Upper lobe of right lung (tissue), 1 donor: ENCODE measurements around the gene ZFAND2B. TPM values are rescaled to one million over a fixed set of nuclear protein-coding genes. Genes with fewer than 3 reads are reported as not detected.

Experiments used
- ATAC-seq: fragments of 200-7000 bp; cut with Tn5 transposase; one replicate; pipeline ENCODE4 v1.9.1; 2020; ENCODE audit warnings: mild to moderate bottlenecking, moderate library complexity
- DNase-seq: peaks from one replicate; pipeline ENCODE4 v3.0.0-alpha.2; 2020
- H3K27ac ChIP-seq: fragments of 200-600 bp; one replicate; pipeline ENCODE4 v1.8.0; 2022
- H3K27me3 ChIP-seq: fragments of 200-600 bp; one replicate; pipeline ENCODE4 v1.8.0; 2022; ENCODE audit warnings: mild to moderate bottlenecking
- H3K36me3 ChIP-seq: fragments of 200-600 bp; one replicate; pipeline ENCODE4 v1.8.0; 2022
- H3K4me1 ChIP-seq: fragments of 200-600 bp; one replicate; pipeline ENCODE4 v1.8.0; 2022
- H3K4me3 ChIP-seq: fragments of 200-600 bp; one replicate; pipeline ENCODE4 v1.8.0; 2022; ENCODE audit warnings: mild to moderate bottlenecking
- H3K9me3 ChIP-seq: fragments of 200-600 bp; one replicate; pipeline ENCODE4 v1.8.0; 2022
- intact Hi-C: fragments of 100-400 bp; cut with DNase I; formaldehyde crosslinking; loops from one replicate; pipeline ENCODE4 v1.11.0; 2022
- total RNA-seq: library from RNA; stranded (reverse); fragmentation: NEBNext Ultra II Directional; extraction: Animal tissue kit (Norgen Biotek cat#: 25700); gene quantifications from one replicate; pipeline ENCODE4 v1.2.1, GENCODE V29; 2021
- TF ChIP-seq, protein P1 (sequence below): fragments of 200-600 bp; IDR thresholded peaks from one replicate; pipeline ENCODE4 v1.8.0; 2022; ENCODE audit warnings: antibody characterized with exemption
- donor health status: DM: no; HTN: yes; CAD: no; lungs with severe emphysema.

The ZFAND2B gene
- total RNA-seq, 1 donor from 2014 or later = 41.2 TPM

- ATAC-seq (peak; percentile 97), DNase-seq (peak; percentile 99)
- H3K9me3 ChIP-seq = no peaks in the 10 kb centered on the region
- peak within 1 kb of the TSS; percentile 74 for H3K4me3 ChIP-seq
- H3K27ac ChIP-seq = peak within 1 kb of the TSS; percentile 89
- H3K27me3 ChIP-seq = no peaks in the 10 kb centered on the region
- peaks cover 7% of the 10 kb centered on the region for H3K4me1 ChIP-seq
- TF ChIP-seq, protein P1, sequence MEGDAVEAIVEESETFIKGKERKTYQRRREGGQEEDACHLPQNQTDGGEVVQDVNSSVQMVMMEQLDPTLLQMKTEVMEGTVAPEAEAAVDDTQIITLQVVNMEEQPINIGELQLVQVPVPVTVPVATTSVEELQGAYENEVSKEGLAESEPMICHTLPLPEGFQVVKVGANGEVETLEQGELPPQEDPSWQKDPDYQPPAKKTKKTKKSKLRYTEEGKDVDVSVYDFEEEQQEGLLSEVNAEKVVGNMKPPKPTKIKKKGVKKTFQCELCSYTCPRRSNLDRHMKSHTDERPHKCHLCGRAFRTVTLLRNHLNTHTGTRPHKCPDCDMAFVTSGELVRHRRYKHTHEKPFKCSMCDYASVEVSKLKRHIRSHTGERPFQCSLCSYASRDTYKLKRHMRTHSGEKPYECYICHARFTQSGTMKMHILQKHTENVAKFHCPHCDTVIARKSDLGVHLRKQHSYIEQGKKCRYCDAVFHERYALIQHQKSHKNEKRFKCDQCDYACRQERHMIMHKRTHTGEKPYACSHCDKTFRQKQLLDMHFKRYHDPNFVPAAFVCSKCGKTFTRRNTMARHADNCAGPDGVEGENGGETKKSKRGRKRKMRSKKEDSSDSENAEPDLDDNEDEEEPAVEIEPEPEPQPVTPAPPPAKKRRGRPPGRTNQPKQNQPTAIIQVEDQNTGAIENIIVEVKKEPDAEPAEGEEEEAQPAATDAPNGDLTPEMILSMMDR = peak; percentile 99
- intact Hi-C loops = loop anchor here (5.0 kb wide), 1 partner anchor 132 kb away; no protein-coding TSS in a partner anchor
- H3K36me3 ChIP-seq = peaks cover 23% of the 10 kb centered on the region
These were observed 46.2 kb upstream of the ZFAND2B start, which contains the start of gene NHEJ1 for GRCh38 chr2:219160186-219161017. TSS of gene NHEJ1 (minus strand) at chr2:219160815. CDS start at chr2:219158362, 2,453 bp downstream.

GRCh38 chr2:219161097-219161496 lies 45.5 kb upstream of the ZFAND2B start:
- H3K36me3 ChIP-seq = peaks cover 16% of the 10 kb centered on the region
- no peaks in the 10 kb centered on the region for H3K27me3 ChIP-seq
- no peaks in the 10 kb centered on the region for H3K9me3 ChIP-seq
- intact Hi-C loops = loop anchor here (5.0 kb wide), 1 partner anchor 131 kb away; no protein-coding TSS in a partner anchor
- peak overlapping the region; percentile 89 for H3K27ac ChIP-seq
- peak overlapping the region; percentile 74 for H3K4me3 ChIP-seq
- no peak for DNase-seq
- ATAC-seq = no peak
- TF ChIP-seq, protein P1 = no peak
- peaks cover 7% of the 10 kb centered on the region for H3K4me1 ChIP-seq

DNA sequence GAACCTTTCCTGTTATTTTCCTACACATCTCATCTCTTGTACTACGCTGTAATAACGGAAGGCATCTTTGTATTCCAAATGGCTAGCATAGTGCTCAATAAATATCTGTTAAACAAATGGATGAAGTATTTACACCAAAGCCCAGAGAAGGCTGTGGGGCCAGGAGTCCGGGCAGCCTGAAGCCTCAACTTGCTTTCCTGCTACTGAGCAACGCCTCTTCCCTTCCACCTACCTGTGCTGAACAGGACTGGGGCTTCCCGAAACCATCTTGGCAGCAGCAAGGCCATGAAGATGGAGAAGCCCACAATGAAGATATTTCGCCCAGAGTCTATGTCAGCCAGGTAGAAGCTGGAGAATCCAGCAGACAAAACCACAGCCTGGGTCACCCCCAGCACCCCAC lies 43.4 kb upstream of the ZFAND2B start:
- intact Hi-C loops = loop anchor here (5.0 kb wide), 1 partner anchor 129 kb away; no protein-coding TSS in a partner anchor
- H3K27me3 ChIP-seq = no peaks in the 10 kb centered on the region
- no peak for DNase-seq
- ATAC-seq = no peak
- H3K4me1 ChIP-seq = peaks cover 7% of the 10 kb centered on the region
- TF ChIP-seq, protein P1 = no peak
- H3K4me3 ChIP-seq = no peak overlapping the region
- no peaks in the 10 kb centered on the region for H3K36me3 ChIP-seq
- no peak overlapping the region for H3K27ac ChIP-seq
- no peaks in the 10 kb centered on the region for H3K9me3 ChIP-seq

DNA sequence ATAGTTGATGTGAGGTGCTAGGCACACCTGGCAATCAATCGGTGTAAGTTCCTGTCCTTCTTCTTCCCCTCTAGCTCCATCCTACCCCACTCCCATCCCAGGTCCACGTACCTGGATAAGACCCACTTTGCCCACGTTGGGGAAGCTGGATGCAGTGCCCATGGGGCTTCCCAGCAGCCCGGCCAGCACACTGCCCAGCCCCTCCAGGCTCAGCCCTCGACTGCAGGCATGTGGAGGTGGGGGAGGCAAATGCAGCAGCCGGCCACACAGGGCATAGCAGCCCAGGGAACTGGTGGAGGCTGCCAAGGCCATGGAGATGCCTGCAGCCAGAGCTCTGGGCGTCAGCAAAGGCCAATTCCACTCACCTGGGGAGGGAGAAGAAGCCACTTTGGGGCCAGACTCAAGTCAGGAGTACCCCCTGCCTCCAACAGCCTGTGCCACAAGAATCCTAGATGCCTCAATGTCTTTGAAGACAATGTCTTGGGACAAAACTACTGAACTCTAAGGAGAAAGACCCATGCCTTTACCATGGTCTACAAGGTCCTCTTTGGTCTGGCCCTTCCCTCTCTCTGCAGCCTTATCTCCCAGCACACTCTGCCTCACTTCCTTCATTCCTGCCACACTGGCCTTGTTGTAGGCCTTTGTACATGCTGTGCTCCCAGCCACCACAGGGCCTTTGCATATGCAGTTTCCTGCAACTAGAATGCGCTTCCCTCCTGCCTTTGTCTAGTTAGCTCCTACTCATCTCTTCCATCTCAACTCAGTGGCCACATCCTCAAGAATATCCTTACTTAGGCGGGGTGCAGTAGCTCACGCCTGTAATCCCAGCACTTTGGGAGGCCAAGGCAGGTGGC lies 41.3 kb upstream of the ZFAND2B start:
- no peaks in the 10 kb centered on the region for H3K9me3 ChIP-seq
- H3K4me1 ChIP-seq = no peaks in the 10 kb centered on the region
- no peak for DNase-seq
- H3K36me3 ChIP-seq = no peaks in the 10 kb centered on the region
- intact Hi-C loops = no loop called here
- no peak overlapping the region for H3K4me3 ChIP-seq
- TF ChIP-seq, protein P1 = no peak
- no peaks in the 10 kb centered on the region for H3K27me3 ChIP-seq
- no peak for ATAC-seq
- H3K27ac ChIP-seq = no peak overlapping the region

GRCh38 chr2:219167997-219168396 lies 38.6 kb upstream of the ZFAND2B start:
- no peaks in the 10 kb centered on the region for H3K27me3 ChIP-seq
- intact Hi-C loops = no loop called here
- H3K27ac ChIP-seq = no peak overlapping the region
- peaks cover 10% of the 10 kb centered on the region for H3K4me1 ChIP-seq
- TF ChIP-seq, protein P1 = no peak
- ATAC-seq (no peak), DNase-seq (no peak)
- no peaks in the 10 kb centered on the region for H3K9me3 ChIP-seq
- H3K36me3 ChIP-seq = peaks cover 11% of the 10 kb centered on the region
- no peak overlapping the region for H3K4me3 ChIP-seq
